ENCODE measurements around the gene NHLH1.

The NHLH1 gene

DNA sequence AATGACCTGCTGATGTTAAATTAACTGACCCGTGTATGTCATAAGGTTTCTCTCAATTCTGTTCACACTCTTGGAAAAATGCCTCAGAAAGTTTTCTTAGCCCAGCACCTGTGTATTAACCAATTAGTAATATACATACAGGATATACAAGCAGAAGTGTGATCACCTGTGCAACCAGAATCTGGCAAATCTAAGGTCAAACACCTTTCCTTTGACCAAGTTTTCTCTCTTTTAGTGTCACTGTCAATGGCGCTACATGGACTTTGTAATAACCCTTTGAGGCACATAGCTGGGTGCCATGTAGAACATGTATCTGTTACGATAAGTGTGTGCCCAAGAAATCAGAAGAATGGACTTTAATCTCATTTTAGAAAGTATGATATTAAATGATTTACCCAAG lies 22.6 kb upstream of the NHLH1 start:
- TF ChIP-seq, protein P1, sequence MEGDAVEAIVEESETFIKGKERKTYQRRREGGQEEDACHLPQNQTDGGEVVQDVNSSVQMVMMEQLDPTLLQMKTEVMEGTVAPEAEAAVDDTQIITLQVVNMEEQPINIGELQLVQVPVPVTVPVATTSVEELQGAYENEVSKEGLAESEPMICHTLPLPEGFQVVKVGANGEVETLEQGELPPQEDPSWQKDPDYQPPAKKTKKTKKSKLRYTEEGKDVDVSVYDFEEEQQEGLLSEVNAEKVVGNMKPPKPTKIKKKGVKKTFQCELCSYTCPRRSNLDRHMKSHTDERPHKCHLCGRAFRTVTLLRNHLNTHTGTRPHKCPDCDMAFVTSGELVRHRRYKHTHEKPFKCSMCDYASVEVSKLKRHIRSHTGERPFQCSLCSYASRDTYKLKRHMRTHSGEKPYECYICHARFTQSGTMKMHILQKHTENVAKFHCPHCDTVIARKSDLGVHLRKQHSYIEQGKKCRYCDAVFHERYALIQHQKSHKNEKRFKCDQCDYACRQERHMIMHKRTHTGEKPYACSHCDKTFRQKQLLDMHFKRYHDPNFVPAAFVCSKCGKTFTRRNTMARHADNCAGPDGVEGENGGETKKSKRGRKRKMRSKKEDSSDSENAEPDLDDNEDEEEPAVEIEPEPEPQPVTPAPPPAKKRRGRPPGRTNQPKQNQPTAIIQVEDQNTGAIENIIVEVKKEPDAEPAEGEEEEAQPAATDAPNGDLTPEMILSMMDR (IDR thresholded peaks at IDR 0.05; ENCODE audit: control insufficient read depth, insufficient read depth, low read depth, low read length, missing control alignments) = no peak
- DNase-seq (ENCODE audit: low read depth) = no peak
- peak overlapping the region; percentile 90 for H3K4me3 ChIP-seq (ENCODE audit: control insufficient read depth, low read depth, low read length)

DNA sequence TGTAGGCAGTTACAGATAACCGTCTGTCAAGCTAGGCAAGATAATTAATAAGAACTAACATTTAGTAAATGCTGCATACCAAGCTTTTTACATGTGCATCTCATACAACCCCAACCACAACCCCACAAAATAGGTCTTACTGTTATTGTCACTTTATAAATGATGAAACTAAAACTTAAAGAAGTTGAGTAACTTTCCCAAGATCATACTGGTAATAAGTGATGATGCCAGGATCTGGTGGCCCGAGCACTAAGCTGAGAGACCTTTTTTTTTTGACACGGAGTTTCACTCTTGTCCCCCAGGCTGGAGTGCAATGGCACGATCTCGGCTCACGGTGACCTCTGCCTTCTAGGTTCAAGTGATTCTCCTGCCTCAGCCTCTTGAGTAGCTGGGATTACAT lies 21.9 kb upstream of the NHLH1 start:
- TF ChIP-seq, protein P1 (IDR thresholded peaks at IDR 0.05; ENCODE audit: control insufficient read depth, insufficient read depth, low read depth, low read length, missing control alignments) = no peak
- no peak for DNase-seq (ENCODE audit: low read depth)
- H3K4me3 ChIP-seq (ENCODE audit: control insufficient read depth, low read depth, low read length) = no peak overlapping the region

- no peak for DNase-seq (ENCODE audit: low read depth)
- TF ChIP-seq, protein P1 (IDR thresholded peaks at IDR 0.05; ENCODE audit: control insufficient read depth, insufficient read depth, low read depth, low read length, missing control alignments) = no peak
- no peak overlapping the region for H3K4me3 ChIP-seq (ENCODE audit: control insufficient read depth, low read depth, low read length)
Measured at GRCh38 chr1:160346463-160346862, 20.4 kb upstream of the NHLH1 start.

GRCh38 chr1:160346958-160347357 lies 19.9 kb upstream of the NHLH1 start:
- TF ChIP-seq, protein P1 (IDR thresholded peaks at IDR 0.05; ENCODE audit: control insufficient read depth, insufficient read depth, low read depth, low read length, missing control alignments) = no peak
- H3K4me3 ChIP-seq (ENCODE audit: control insufficient read depth, low read depth, low read length) = no peak overlapping the region
- DNase-seq (ENCODE audit: low read depth) = no peak

DNA sequence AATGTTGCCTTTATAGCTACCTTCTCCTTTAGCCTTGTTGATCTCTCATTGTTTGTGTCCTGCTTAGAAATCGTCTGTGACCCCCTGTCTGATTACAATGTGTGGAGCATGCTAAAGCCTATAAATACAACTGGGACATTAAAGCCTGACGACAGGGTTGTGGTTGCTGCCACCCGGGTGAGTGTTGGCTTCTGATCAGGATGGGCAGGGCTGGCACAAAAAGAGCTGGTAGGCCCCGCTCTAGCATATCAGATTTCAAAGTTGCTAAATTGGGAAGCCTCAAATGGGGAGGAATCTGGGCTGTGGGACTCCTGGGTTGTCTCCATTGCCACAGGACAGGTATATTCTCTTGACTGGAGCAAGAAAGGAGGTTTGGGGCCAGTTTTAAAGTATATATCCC lies 15.2 kb upstream of the NHLH1 start:
- TF ChIP-seq, protein P1 (IDR thresholded peaks at IDR 0.05; ENCODE audit: control insufficient read depth, insufficient read depth, low read depth, low read length, missing control alignments) = no peak
- DNase-seq (ENCODE audit: low read depth) = no peak
- no peak overlapping the region for H3K4me3 ChIP-seq (ENCODE audit: control insufficient read depth, low read depth, low read length)

GRCh38 chr1:160352555-160352954 lies 14.3 kb upstream of the NHLH1 start:
- DNase-seq (ENCODE audit: low read depth) = no peak
- no peak overlapping the region for H3K4me3 ChIP-seq (ENCODE audit: control insufficient read depth, low read depth, low read length)
- TF ChIP-seq, protein P1 (IDR thresholded peaks at IDR 0.05; ENCODE audit: control insufficient read depth, insufficient read depth, low read depth, low read length, missing control alignments) = no peak

DNA sequence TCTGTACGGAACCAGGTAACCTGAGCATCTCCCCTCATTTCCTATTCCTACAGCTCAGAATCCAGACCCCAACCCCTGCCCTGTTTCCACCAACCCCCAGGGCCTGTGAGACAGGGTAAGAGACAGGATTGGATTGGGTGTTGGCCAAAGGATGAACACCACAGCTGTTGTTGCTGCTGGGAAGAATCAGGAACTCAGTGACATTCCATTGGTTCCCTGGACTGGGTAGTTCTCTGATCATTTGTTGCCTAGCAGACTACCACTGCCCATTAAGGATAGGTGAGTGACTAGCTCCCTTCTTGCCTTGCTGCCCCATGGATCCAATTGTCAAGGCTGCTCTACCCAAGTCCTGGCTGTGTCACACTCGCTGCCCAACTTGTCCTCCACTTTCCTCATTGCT lies 13.6 kb upstream of the NHLH1 start:
- no peak overlapping the region for H3K4me3 ChIP-seq (ENCODE audit: control insufficient read depth, low read depth, low read length)
- TF ChIP-seq, protein P1 (IDR thresholded peaks at IDR 0.05; ENCODE audit: control insufficient read depth, insufficient read depth, low read depth, low read length, missing control alignments) = no peak
- DNase-seq (ENCODE audit: low read depth) = no peak
